K562 (cell line): Measurements from ENCODE around the gene RPTOR. TPM values are rescaled to one million over a fixed set of nuclear protein-coding genes. Genes with fewer than 3 reads are reported as not detected.
A peak's percentile ranks its signal among the peaks of the same experiment; 100 is the strongest.

Experiments
- ATAC-seq: fragments of 200-7000 bp; cut with Tn5 transposase; 3 replicates; pipeline ENCODE4 v1.9.1; 2020; ENCODE audit warnings: moderate library complexity
- BruUV-seq: library from RNA; stranded (reverse); fragments of 400-500 nt; replicated peaks from 2 replicates; lab custom pipeline; 2021; lab: Mats Ljungman, UMichigan
- CTCF ChIA-PET: fragments of 300-600 bp; formaldehyde crosslinking; extraction: SDS; loops from one replicate; lab custom pipeline; 2021; ENCODE audit warnings: low intra/inter-chr PET ratio; lab: Yijun Ruan, JAX
- POLR2A ChIA-PET: fragments of 300-600, 350-650 bp; sonication (Branson Sonifier 250); formaldehyde crosslinking; extraction: SDS; loops from one replicate; lab custom pipeline; 2021; ENCODE audit warnings: antibody characterized with exemption, inconsistent platforms; lab: Yijun Ruan, JAX
- DNase-seq, 4 experiments: peaks; one replicate each; pipeline versions ENCODE4 v3.0.0 to v3.0.0-alpha.2; 2011 to 2018; ENCODE audit warnings: low spot score in 3 of 4, mixed read lengths in 3 of 4; ENCODE audit errors: extremely low read depth in 1 of 4
- FAIRE-seq: peaks from 2 replicates; lab custom pipeline; 2011; peaks lifted over from hg19 to GRCh38; lab: Jason Lieb, UNC
- H2AFZ ChIP-seq: 2 replicates; pipeline ENCODE4 v1.6.0; 2011; ENCODE audit warnings: low read depth, low read length, control low read depth, inconsistent platforms
- H3K27ac ChIP-seq: fragments of 200-600 bp; 3 replicates; pipeline ENCODE4 v1.8.0; 2011; ENCODE audit warnings: low read depth, mild to moderate bottlenecking, control low read depth, inconsistent platforms, low read length, moderate library complexity, mixed read lengths; ENCODE audit errors: extremely low read depth
- H3K27me3 ChIP-seq, 2 experiments: fragments of 300-600 bp in 1 of 2; 2 replicates in 1 of 2; 3 replicates in 1 of 2; pipeline versions ENCODE4 v1.6.0 to v1.8.0; 2011; ENCODE audit warnings: inconsistent platforms in 2 of 2, low read length in 2 of 2, mild to moderate bottlenecking in 1 of 2, mixed read lengths in 1 of 2, moderate library complexity in 1 of 2; ENCODE audit not compliant: control insufficient read depth in 2 of 2, insufficient read depth in 2 of 2
- H3K36me3 ChIP-seq: fragments of 300-600 bp; 3 replicates; pipeline ENCODE4 v1.8.0; 2011; ENCODE audit warnings: mild to moderate bottlenecking, low read length, inconsistent platforms; ENCODE audit not compliant: control insufficient read depth, insufficient read depth
- H3K4me1 ChIP-seq, 2 experiments: fragments of 200-600 bp in 1 of 2; replicated peaks in 1 of 2; 2 replicates in 1 of 2; 3 replicates in 1 of 2; pipeline versions ENCODE4 v1.5.1 to v1.8.0; 2011; ENCODE audit warnings: inconsistent platforms in 2 of 2, low read length in 2 of 2, mild to moderate bottlenecking in 1 of 2, mixed read lengths in 1 of 2, moderate library complexity in 1 of 2; ENCODE audit not compliant: control insufficient read depth in 2 of 2, insufficient read depth in 2 of 2
- H3K4me2 ChIP-seq: 2 replicates; pipeline ENCODE4 v1.6.1; 2011; ENCODE audit warnings: low read length, control low read depth, inconsistent platforms, mixed read lengths; ENCODE audit not compliant: insufficient read depth
- H3K4me3 ChIP-seq: fragments of 200-600 bp; sonication (generic), shearing (Covaris generic); 2 replicates; pipeline ENCODE4 v1.5.1; 2016; ENCODE audit warnings: control low read depth, inconsistent platforms
- H3K79me2 ChIP-seq: fragments of 200-600 bp; 3 replicates; pipeline ENCODE4 v1.8.0; 2011; ENCODE audit warnings: low read length, inconsistent platforms; ENCODE audit not compliant: control insufficient read depth, insufficient read depth
- H3K9ac ChIP-seq, 2 experiments: 2 replicates each; pipeline versions ENCODE4 v1.6.0 to v1.6.1; 2011; ENCODE audit warnings: low read depth in 2 of 2, low read length in 2 of 2, control low read depth in 1 of 2, inconsistent platforms in 1 of 2, mild to moderate bottlenecking in 1 of 2, mixed read lengths in 1 of 2; ENCODE audit not compliant: insufficient read depth in 1 of 2
- H3K9me1 ChIP-seq: one replicate; pipeline ENCODE4 v1.6.0; 2011; ENCODE audit warnings: inconsistent platforms, mild to moderate bottlenecking, low read length, moderate library complexity; ENCODE audit not compliant: control insufficient read depth, insufficient read depth
- H3K9me3 ChIP-seq: replicated peaks from 2 replicates; pipeline ENCODE4 v1.5.1; 2011; ENCODE audit warnings: low read depth, low read length, inconsistent platforms; ENCODE audit not compliant: control insufficient read depth, insufficient read depth
- H4K20me1 ChIP-seq: replicated peaks from 2 replicates; pipeline ENCODE4 v1.6.1; 2011; ENCODE audit warnings: low read length, inconsistent platforms, mixed read lengths; ENCODE audit not compliant: control insufficient read depth, insufficient read depth
- ATF3 ChIP-seq, 2 experiments: fragments of 450-650 bp in 1 of 2; sonication (generic) in 1 of 2; formaldehyde crosslinking in 1 of 2; IDR thresholded peaks in 1 of 2; conservative IDR thresholded peaks in 1 of 2; 2 replicates each; pipeline versions ENCODE4 v1.6.1 to v1.8.1; 2016 to 2023; ENCODE audit warnings: mild to moderate bottlenecking in 2 of 2, moderate library complexity in 2 of 2, inconsistent platforms in 1 of 2, missing genetic modification reagents in 1 of 2
- CREM ChIP-seq: IDR thresholded peaks from 2 replicates; pipeline ENCODE4 v1.6.1; 2014; ENCODE audit warnings: antibody characterized with exemption, low read depth
- MLX ChIP-seq, 2 experiments: fragments of 450-650 bp in 1 of 2; sonication (generic) in 1 of 2; formaldehyde crosslinking; conservative IDR thresholded peaks; 2 replicates each; pipeline versions ENCODE4 v1.4.0 to v1.8.1; 2020 to 2022; ENCODE audit warnings: mild to moderate bottlenecking in 1 of 2, missing genetic modification reagents in 1 of 2
- NR0B1 ChIP-seq: fragments of 450-650 bp; IDR thresholded peaks from one replicate; pipeline ENCODE4 v1.6.1; 2018; ENCODE audit warnings: mild to moderate bottlenecking, moderate library complexity; ENCODE audit not compliant: partially characterized antibody
- NR2C2 ChIP-seq, 2 experiments: fragments of 200-800 bp in 1 of 2; sonication (Bioruptor generic) in 1 of 2; sonication (generic) in 1 of 2; formaldehyde crosslinking in 1 of 2; IDR thresholded peaks; 2 replicates each; pipeline versions ENCODE4 v1.6.1 to v1.8.0; 2016 to 2022; ENCODE audit warnings: mild to moderate bottlenecking in 1 of 2, missing compliant biosample characterization in 1 of 2, missing genetic modification characterization in 1 of 2, missing genetic modification reagents in 1 of 2
- PHF21A ChIP-seq: fragments of 450-650 bp; IDR thresholded peaks from 2 replicates; pipeline ENCODE4 v1.6.1; 2017; ENCODE audit warnings: low read depth, borderline replicate concordance
- TEAD1 ChIP-seq, 2 experiments: fragments of 450-650 bp in 1 of 2; sonication (generic) in 1 of 2; formaldehyde crosslinking; IDR thresholded peaks; 2 replicates each; pipeline versions ENCODE4 v1.4.0 to v1.8.0; 2020 to 2022; ENCODE audit warnings: mild to moderate bottlenecking in 2 of 2, missing genetic modification reagents in 1 of 2
- UBTF ChIP-seq, 2 experiments: IDR thresholded peaks; 2 replicates each; pipeline ENCODE4 v1.6.1; 2012; ENCODE audit warnings: improper control_type of control experiment in 2 of 2, low read depth in 2 of 2, low read length in 2 of 2, borderline replicate concordance in 1 of 2
- ZBED1 ChIP-seq: IDR thresholded peaks from 2 replicates; pipeline ENCODE4 v1.6.1; 2014
- ZNF584 ChIP-seq: fragments of 200-800 bp; sonication (Bioruptor generic); IDR thresholded peaks from 2 replicates; pipeline ENCODE4 v1.6.1; 2016; ENCODE audit warnings: low read depth, mild to moderate bottlenecking, missing genetic modification characterization, missing compliant biosample characterization
- ZNF644 ChIP-seq: fragments of 200-800 bp; sonication (Bioruptor generic); IDR thresholded peaks from 2 replicates; pipeline ENCODE4 v1.6.1; 2016; ENCODE audit warnings: low read depth, missing genetic modification characterization, missing compliant biosample characterization
- ZNF75A ChIP-seq: fragments of 450-650 bp; formaldehyde crosslinking; IDR thresholded peaks from 2 replicates; pipeline ENCODE4 v1.4.0; 2020; ENCODE audit warnings: mild to moderate bottlenecking
- ZNF766 ChIP-seq: fragments of 200-800 bp; sonication (Bioruptor generic); conservative IDR thresholded peaks from 2 replicates; pipeline ENCODE4 v1.6.1; 2016; ENCODE audit warnings: missing genetic modification characterization, missing compliant biosample characterization
- ZNF785 ChIP-seq: fragments of 250-450 bp; sonication (Bioruptor Pico); IDR thresholded peaks from 2 replicates; pipeline ENCODE4 v1.4.0; 2020; ENCODE audit warnings: mild to moderate bottlenecking
- WGBS: fragments of 100-300 bp; shearing (Covaris generic); methylation state at CpG from one replicate; pipeline ENCODE4 v1.1.6; 2016; ENCODE audit warnings: low coverage, mixed read lengths; ENCODE audit not compliant: insufficient coverage; ENCODE audit errors: missing lambda C conversion rate; 5-methylcytosine and 5-hydroxymethylcytosine counted together
- in situ Hi-C: fragments of 300-500 bp; cut with MboI; formaldehyde crosslinking; loops from 4 replicates; pipeline ENCODE4 v1.15.0; 2018; ENCODE audit warnings: inconsistent platforms, mixed read lengths
- intact Hi-C: fragments of 100-400 bp; cut with micrococcal nuclease; formaldehyde crosslinking; loops from 2 replicates; pipeline ENCODE4 v1.14.2; 2022
- polyA plus RNA-seq, 8 experiments: library from polyadenylated mRNA; depleted of rRNA in 4 of 8; stranded (reverse) in 5 of 8; unstranded in 3 of 8; fragments of >200 nt; fragmentation: Nextera tagmentation in 2 of 8; fragmentation: Illumina TruSeq in 1 of 8; extraction: Ambion mirVana in 2 of 8; extraction: Trizol in 1 of 8; gene quantifications; 2 replicates each; pipeline versions ENCODE4 v1.2.1 to v1.2.3, GENCODE V29; 2011 to 2014; ENCODE audit warnings: inconsistent platforms in 1 of 8, missing spikeins in 1 of 8
- total RNA-seq, 7 experiments: library from RNA; depleted of rRNA in 6 of 7; stranded (reverse); fragments of >200 nt in 6 of 7; fragmentation: Illumina TruSeq in 2 of 7; extraction: Trizol in 2 of 7; gene quantifications; 2 replicates each; pipeline versions ENCODE4 v1.2.1 to v1.2.3, GENCODE V29; 2011 to 2021; ENCODE audit warnings: low replicate concordance in 1 of 7

Gene RPTOR
- total and polyA plus RNA-seq, 9 of the 15 experiments (the other 6 are each of a cell fraction or from before 2014, with no cell fraction given) = 0.24 to 54.1 (median 10.2) TPM

- Histone ChIP-seq H2AFZ (peak overlapping the region; percentile 16; the same call in 1 of the 2 replicates), H3K4me1 (peaks cover 27 to 40% of the 10 kb centered on the region in 2 experiments), H3K79me2 (no peaks in the 10 kb centered on the region), H3K4me2 (peak overlapping the region; percentile 59), H3K36me3 (peaks cover 48% of the 10 kb centered on the region; the same call in 1 of the 3 replicates), H3K27me3 (no peaks in the 10 kb centered on the region), H3K4me3 (no peak overlapping the region), H3K9me1 (no peaks in the 10 kb centered on the region), H3K9ac (peak overlapping the region; percentile 55 to 73; a peak in 3 of 4 replicates), H3K9me3 (no peaks in the 10 kb centered on the region), H3K27ac (peak overlapping the region; percentile 81), H4K20me1 (no peaks in the 10 kb centered on the region)
- DNase-seq (peak; percentile 60 to 74 (median 71)), FAIRE-seq (no peak), ATAC-seq (peak; percentile 81)
- WGBS = 20% methylated on average over 22 of the region's 23 CpGs
- in situ Hi-C loops = no loop called here
- POLR2A ChIA-PET = interaction anchor here (0.6 to 1.0 kb wide), 4 partner anchors 8 to 59 kb away, joined by 3 to 6 read pairs (median 4); no protein-coding TSS in a partner anchor
- no TSS peak for BruUV-seq
- CTCF ChIA-PET = interaction anchor here (0.6 kb wide), 1 partner anchor 78 kb away, joined by 5 read pairs; no protein-coding TSS in a partner anchor
- intact Hi-C loops = no loop called here
- TF ChIP-seq MLX (CRISPR knock-in tag; conservative IDR thresholded peaks at IDR 0.05) (no peak), ZNF584 (CRISPR knock-in tag) (0 out of 2 replicates have a peak, but pooled peaks have one; percentile 48), CREM (0 out of 2 replicates have a peak, but pooled peaks have one; percentile 8), ZNF75A (no peak), NR2C2 (CRISPR knock-in tag; IDR thresholded peaks at IDR 0.05) (0 out of 2 replicates have a peak, but pooled peaks have one; percentile 48), NR2C2 (tag; IDR thresholded peaks at IDR 0.05) (no peak), TEAD1 (CRISPR knock-in tag; IDR thresholded peaks at IDR 0.05) (peak; percentile 24 to 79; a peak in 3 of 4 replicates), ATF3 (IDR thresholded peaks at IDR 0.05) (no peak), ATF3 (CRISPR knock-in tag; conservative IDR thresholded peaks at IDR 0.05) (no peak), PHF21A (0 out of 2 replicates have a peak, but pooled peaks have one; percentile 15), ZBED1 (0 out of 2 replicates have a peak, but pooled peaks have one; percentile 36), ZNF766 (CRISPR knock-in tag) (peak; percentile 65), NR0B1 (no peak), ZNF644 (tag) (0 out of 2 replicates have a peak, but pooled peaks have one; percentile 8), ZNF785 (no peak), UBTF (IDR thresholded peaks at IDR 0.05; ENCODE audit: borderline replicate concordance in 1 of 2, low read depth in 2 of 2, low read length in 2 of 2) (peak in 1 of 2 experiments; percentile 2; a peak in 2 of 4 replicates)
Measured at GRCh38 chr17:80891397-80892018, 346.9 kb downstream of the RPTOR start.
